Measurements from ENCODE around the gene NPLOC4. TPM values are rescaled to one million over a fixed set of nuclear protein-coding genes. Genes with fewer than 3 reads are reported as not detected.

NPLOC4 gene
- total and polyA plus RNA-seq, 2 of the 8 experiments (the other 6 are each of a cell fraction or from before 2014, with no cell fraction given) = 70.7 to 92.7 TPM

DNA sequence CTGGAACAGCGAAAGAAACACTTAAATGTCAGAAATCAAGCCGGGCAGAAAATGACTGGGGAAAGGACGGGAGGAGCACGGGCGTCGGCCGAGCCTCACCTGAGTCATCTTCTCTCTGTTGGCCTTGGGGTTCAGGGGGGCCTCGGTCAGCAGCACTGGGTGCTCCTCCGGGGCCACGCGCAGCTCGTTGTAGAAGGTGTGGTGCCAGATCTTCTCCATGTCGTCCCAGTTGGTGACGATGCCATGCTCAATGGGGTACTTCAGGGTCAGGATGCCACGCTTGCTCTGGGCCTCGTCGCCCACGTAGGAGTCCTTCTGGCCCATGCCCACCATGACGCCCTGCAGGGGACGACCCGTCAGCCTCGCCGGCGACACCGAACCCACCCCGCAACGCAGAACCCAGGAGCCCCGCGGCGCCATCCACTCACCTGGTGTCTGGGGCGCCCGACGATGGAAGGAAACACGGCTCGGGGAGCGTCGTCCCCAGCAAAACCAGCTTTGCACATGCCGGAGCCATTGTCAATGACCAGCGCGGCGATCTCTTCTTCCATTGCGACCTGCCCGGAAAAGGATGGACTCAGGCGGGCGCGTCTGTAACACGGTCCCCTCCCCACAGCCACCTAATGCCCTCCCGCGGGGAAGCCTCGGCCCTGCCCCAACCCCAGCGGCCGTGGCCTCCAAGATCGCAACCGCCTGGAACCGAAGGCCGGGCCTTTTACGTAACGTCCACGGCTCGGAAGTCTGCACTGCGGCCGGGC, 124.9 kb downstream of the NPLOC4 start:
- Histone ChIP-seq H2BK5ac (ENCODE audit: low read depth, low read length) (peak overlapping the region; percentile 75), H2BK20ac (ENCODE audit: low read length) (no peak overlapping the region), H3K27ac (ENCODE audit: low read depth, low read length) (peak overlapping the region; percentile 82), H3K14ac (ENCODE audit: insufficient read length) (no peak overlapping the region), H3K79me2 (ENCODE audit: control insufficient read depth in 1 of 2, insufficient read depth in 2 of 2, low read length in 2 of 2) (peaks cover 24 to 45% of the 10 kb centered on the region in 2 experiments), H3K23me2 (ENCODE audit: low read depth, low read length) (peaks cover 25% of the 10 kb centered on the region), H4K91ac (replicated peaks; ENCODE audit: insufficient read length, low read length) (no peak overlapping the region), H2AFZ (ENCODE audit: low read length) (no peak overlapping the region), H3K4ac (replicated peaks; ENCODE audit: insufficient read length, low read depth, low read length) (no peak overlapping the region), H3K27me3 (replicated peaks in 1 of 4; ENCODE audit: control insufficient read depth in 3 of 4, extremely low read depth in 1 of 4, insufficient read depth in 3 of 4, low read length in 3 of 4) (no peaks in the 10 kb centered on the region), H2BK12ac (ENCODE audit: low read depth, low read length) (no peak overlapping the region), H3K79me1 (ENCODE audit: low read depth, low read length) (peaks cover 19% of the 10 kb centered on the region), H3K56ac (replicated peaks; ENCODE audit: insufficient read length, low read depth, low read length) (peak overlapping the region; percentile 8), H2BK120ac (replicated peaks; ENCODE audit: low read depth, low read length) (no peak overlapping the region), H4K5ac (ENCODE audit: insufficient read length, low read depth, low read length) (no peak overlapping the region), H2AK5ac (ENCODE audit: low read depth, low read length) (no peak overlapping the region), H2BK15ac (ENCODE audit: low read length) (no peak overlapping the region), H3K18ac (ENCODE audit: extremely low read depth, low read length) (peak overlapping the region; percentile 78), H3K4me3 (ENCODE audit: extremely low read depth in 1 of 4, insufficient read depth in 2 of 4, low read depth in 3 of 4, low read length in 4 of 4) (peak overlapping the region; percentile 75 to 93 (median 90)), H4K20me1 (replicated peaks in 1 of 2; ENCODE audit: control insufficient read depth in 1 of 2, insufficient read depth in 2 of 2, low read length in 2 of 2) (peaks cover 23 to 31% of the 10 kb centered on the region in 2 experiments), H3K9me3 (ENCODE audit: insufficient read depth in 2 of 2, low read depth in 1 of 2, low read length in 1 of 2) (no peaks in the 10 kb centered on the region), H3K23ac (ENCODE audit: insufficient read length) (no peak overlapping the region), H3K36me3 (ENCODE audit: control insufficient read depth in 2 of 4, insufficient read depth in 4 of 4, low read length in 3 of 4) (peaks cover 19 to 37% (median 31%) of the 10 kb centered on the region in 4 experiments; a peak in 7 of 8 replicates), H3K9ac (replicated peaks in 1 of 4; ENCODE audit: extremely low read depth in 1 of 4, low read depth in 3 of 4, low read length in 3 of 4) (peak overlapping the region; percentile 76 to 96 (median 94)), H3K4me2 (ENCODE audit: insufficient read depth in 1 of 2, low read depth in 2 of 2, low read length in 2 of 2) (peak overlapping the region; percentile 97 to 98), H4K8ac (ENCODE audit: extremely low read depth, insufficient read depth, low read length) (peak overlapping the region; percentile 69), H3K4me1 (replicated peaks in 1 of 4; ENCODE audit: control insufficient read depth in 3 of 4, insufficient read depth in 4 of 4, low read length in 3 of 4) (peaks cover 0 to 14% (median 7%) of the 10 kb centered on the region in 4 experiments; a peak in 5 of 7 replicates)
- FAIRE-seq (no peak), DNase-seq (ENCODE audit: low read depth in 1 of 2, low spot score in 2 of 2) (no peak)
- ChIA-PET POLR2A (ENCODE audit: partially characterized antibody) (interaction anchor here (0.6 to 35.8 kb wide), 25 partner anchors 4 to 419 kb away, joined by 3 to 1004 read pairs (median 5); partner anchors contain the start of genes ACTG1, BAHCC1, FAAP100 and FSCN2), CTCF (ENCODE audit: partially characterized antibody) (no interaction called here)
- WGBS, 2 experiments (ENCODE audit: extremely low coverage in 1 of 2, insufficient coverage in 1 of 2, insufficient read length in 1 of 2, insufficient replicate concordance in 2 of 2, low coverage in 1 of 2, low lambda C conversion rate in 2 of 2, missing lambda C conversion rate in 1 of 2) = 3% methylated on average over 36 of the region's 62 CpGs; no CpG with 5 or more reads in 1 of the 2 experiments
- no peak for TF ChIP-seq BACH1 (IDR thresholded peaks at IDR 0.05; ENCODE audit: low read length)
- no peak for TF ChIP-seq MAX (IDR thresholded peaks at IDR 0.05)
- TF ChIP-seq SP1 (IDR thresholded peaks at IDR 0.05; ENCODE audit: low read depth, low read length) = no peak; the same call in 1 of the 2 replicates
- no peak for TF ChIP-seq CTBP2 (IDR thresholded peaks at IDR 0.05; ENCODE audit: borderline replicate concordance, insufficient read depth, insufficient read length, low read length)
- no peak for TF ChIP-seq PHF8 (conservative IDR thresholded peaks at IDR 0.05; ENCODE audit: low read depth, low read length)
- TF ChIP-seq E2F6 (IDR thresholded peaks at IDR 0.05) = no peak

All from H1 (cell line).